Fibroblast of lung (primary cell): Measurements from ENCODE around the gene ITPA. TPM values are rescaled to one million over a fixed set of nuclear protein-coding genes. Genes with fewer than 3 reads are reported as not detected.
A peak's percentile ranks its signal among the peaks of the same experiment; 100 is the strongest.

ENCODE experiments used
- DNase-seq, 2 donors: peaks; one replicate each; pipeline versions ENCODE4 v3.0.0 to v3.0.0-alpha.2; 2010; ENCODE audit warnings: low read depth in 2 of 2
- H2AFZ ChIP-seq: 2 replicates; pipeline ENCODE4 v1.5.1; 2012; ENCODE audit warnings: low read length, control low read depth, inconsistent platforms
- H3K27ac ChIP-seq: 2 replicates; pipeline ENCODE4 v1.5.1; 2011; ENCODE audit warnings: low read length, control low read depth; ENCODE audit not compliant: insufficient read depth
- H3K27me3 ChIP-seq: 2 replicates; pipeline ENCODE4 v1.5.1; 2011; ENCODE audit warnings: mild to moderate bottlenecking, low read length; ENCODE audit not compliant: control insufficient read depth, insufficient read depth
- H3K36me3 ChIP-seq: 2 replicates; pipeline ENCODE4 v1.5.1; 2011; ENCODE audit warnings: low read length; ENCODE audit not compliant: control insufficient read depth, insufficient read depth
- H3K4me1 ChIP-seq: 2 replicates; pipeline ENCODE4 v1.5.1; 2011; ENCODE audit warnings: low read length; ENCODE audit not compliant: control insufficient read depth, insufficient read depth; ENCODE audit errors: extremely low read depth
- H3K4me2 ChIP-seq: 2 replicates; pipeline ENCODE4 v1.5.1; 2011; ENCODE audit warnings: low read length, control low read depth; ENCODE audit not compliant: insufficient read depth; ENCODE audit errors: extremely low read depth
- H3K4me3 ChIP-seq, 4 experiments: fragments of 200-600 bp in 1 of 4; sonication (generic) in 1 of 4; replicated peaks in 1 of 4; 2 replicates each; pipeline ENCODE4 v1.5.1; 2011 to 2016; ENCODE audit warnings: low read length in 4 of 4, low read depth in 3 of 4, mild to moderate bottlenecking in 3 of 4, control low read depth in 2 of 4, inconsistent platforms in 1 of 4, mixed read lengths in 1 of 4; ENCODE audit not compliant: insufficient read depth in 1 of 4; ENCODE audit errors: control extremely low read depth in 1 of 4
- H3K79me2 ChIP-seq: 2 replicates; pipeline ENCODE4 v1.5.1; 2012; ENCODE audit warnings: mild to moderate bottlenecking, low read length, inconsistent platforms; ENCODE audit not compliant: control insufficient read depth, insufficient read depth
- H3K9ac ChIP-seq: 2 replicates; pipeline ENCODE4 v1.5.1; 2011; ENCODE audit warnings: mild to moderate bottlenecking, low read length, control low read depth; ENCODE audit not compliant: insufficient read depth
- H3K9me3 ChIP-seq: 2 replicates; pipeline ENCODE4 v1.5.1; 2012; ENCODE audit warnings: low read depth, low read length; ENCODE audit not compliant: control insufficient read depth, insufficient read depth
- H4K20me1 ChIP-seq: 2 replicates; pipeline ENCODE4 v1.5.1; 2011; ENCODE audit warnings: low read length; ENCODE audit not compliant: control insufficient read depth, insufficient read depth; ENCODE audit errors: extremely low read depth
- CTCF ChIP-seq, 2 donors: IDR thresholded peaks in 1 of 2; conservative IDR thresholded peaks in 1 of 2; 1 replicate in 1 of 2; 2 replicates in 1 of 2; pipeline ENCODE4 v1.5.1; 2011 to 2012; ENCODE audit warnings: low read length in 2 of 2, control low read depth in 1 of 2, inconsistent platforms in 1 of 2, low read depth in 1 of 2, mild to moderate bottlenecking in 1 of 2
- EZH2 ChIP-seq: IDR thresholded peaks from 2 replicates; pipeline ENCODE4 v1.5.1; 2012; ENCODE audit warnings: low read length, control low read depth, mild to moderate bottlenecking; ENCODE audit errors: missing control alignments
- polyA plus RNA-seq, 2 donors: library from polyadenylated mRNA; depleted of rRNA in 1 of 2; stranded (reverse) in 1 of 2; unstranded in 1 of 2; fragments of >200 nt; gene quantifications; 2 replicates each; pipeline ENCODE4 v1.2.1, GENCODE V29; 2011 to 2012; ENCODE audit warnings: missing spikeins in 1 of 2
- total RNA-seq: library from RNA; depleted of rRNA; stranded (reverse); fragments of >200 nt; gene quantifications from 2 replicates; pipeline ENCODE4 v1.2.1, GENCODE V29; 2014

Gene ITPA
- total and polyA plus RNA-seq, 2 donors (not counting 1 experiment from before 2014, with no cell fraction given), result 21.3 to 32.2 TPM

GRCh38 chr20:3218307-3218988, 9.2 kb downstream of the ITPA start:
- H2AFZ ChIP-seq, result no peak overlapping the region
- no peaks in the 10 kb centered on the region for H3K9me3 ChIP-seq
- no peak overlapping the region for H3K27ac ChIP-seq
- TF ChIP-seq EZH2, result no peak
- peak; percentile 72 to 78 for TF ChIP-seq CTCF (conservative IDR thresholded peaks at IDR 0.05 in 1 of 2, IDR thresholded peaks at IDR 0.05 in 1 of 2; ENCODE audit: low read depth in 1 of 2, low read length in 2 of 2)
- peak in 1 of 2 donors; percentile 14 for DNase-seq
- no peak overlapping the region for H3K4me3 ChIP-seq
- H3K4me1 ChIP-seq, result no peaks in the 10 kb centered on the region
- H3K27me3 ChIP-seq, result no peaks in the 10 kb centered on the region
- H3K79me2 ChIP-seq, result no peaks in the 10 kb centered on the region
- H3K9ac ChIP-seq, result no peak overlapping the region
- H4K20me1 ChIP-seq, result no peaks in the 10 kb centered on the region
- H3K4me2 ChIP-seq, result no peak overlapping the region
- H3K36me3 ChIP-seq, result peaks cover 10% of the 10 kb centered on the region

- no peaks in the 10 kb centered on the region for H3K79me2 ChIP-seq
- no peak for DNase-seq
- H3K9ac ChIP-seq, result no peak overlapping the region
- H3K9me3 ChIP-seq, result no peaks in the 10 kb centered on the region
- no peak overlapping the region for H3K27ac ChIP-seq
- H3K4me3 ChIP-seq, result no peak overlapping the region
- H3K36me3 ChIP-seq, result peaks cover 8% of the 10 kb centered on the region
- no peaks in the 10 kb centered on the region for H4K20me1 ChIP-seq
- no peak overlapping the region for H2AFZ ChIP-seq
- no peaks in the 10 kb centered on the region for H3K4me1 ChIP-seq
- no peak overlapping the region for H3K4me2 ChIP-seq
- TF ChIP-seq CTCF (conservative IDR thresholded peaks at IDR 0.05 in 1 of 2, IDR thresholded peaks at IDR 0.05 in 1 of 2; ENCODE audit: low read depth in 1 of 2, low read length in 2 of 2), result no peak
- no peak for TF ChIP-seq EZH2
- H3K27me3 ChIP-seq, result no peaks in the 10 kb centered on the region
These were observed 12.3 kb downstream of the ITPA start for GRCh38 chr20:3221398-3222226.
